ENCODE results near the gene AP4M1.

AP4M1 gene

DNA sequence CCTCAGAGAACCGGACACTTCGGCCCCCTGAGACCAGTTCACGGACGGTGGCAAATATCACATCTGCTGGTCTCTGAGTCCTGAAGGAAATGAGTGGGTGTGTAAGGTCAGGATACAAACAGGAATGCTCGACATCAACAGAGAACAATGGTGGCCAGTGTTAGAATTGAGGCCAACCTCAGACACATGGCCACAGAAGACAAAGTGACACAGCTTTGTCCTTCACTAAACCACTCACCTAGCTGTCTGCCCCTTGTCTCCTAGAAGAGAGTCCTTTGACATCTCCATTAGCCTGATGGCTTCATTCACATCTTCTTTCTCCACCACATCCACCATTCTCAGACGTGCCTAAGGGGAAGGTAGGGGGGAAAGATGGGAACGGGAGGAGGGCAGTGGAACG is 8.4 kb upstream of the AP4M1 start:
- H3K4me1 Mint-ChIP-seq: peaks cover 16% of the 10 kb centered on the region
- peak overlapping the region in 1 of 3 experiments; percentile 49 for H3K27ac Mint-ChIP-seq
- peak overlapping the region in 1 of 3 experiments; percentile 37 for H3K4me3 Mint-ChIP-seq
- TF ChIP-seq, protein P1, sequence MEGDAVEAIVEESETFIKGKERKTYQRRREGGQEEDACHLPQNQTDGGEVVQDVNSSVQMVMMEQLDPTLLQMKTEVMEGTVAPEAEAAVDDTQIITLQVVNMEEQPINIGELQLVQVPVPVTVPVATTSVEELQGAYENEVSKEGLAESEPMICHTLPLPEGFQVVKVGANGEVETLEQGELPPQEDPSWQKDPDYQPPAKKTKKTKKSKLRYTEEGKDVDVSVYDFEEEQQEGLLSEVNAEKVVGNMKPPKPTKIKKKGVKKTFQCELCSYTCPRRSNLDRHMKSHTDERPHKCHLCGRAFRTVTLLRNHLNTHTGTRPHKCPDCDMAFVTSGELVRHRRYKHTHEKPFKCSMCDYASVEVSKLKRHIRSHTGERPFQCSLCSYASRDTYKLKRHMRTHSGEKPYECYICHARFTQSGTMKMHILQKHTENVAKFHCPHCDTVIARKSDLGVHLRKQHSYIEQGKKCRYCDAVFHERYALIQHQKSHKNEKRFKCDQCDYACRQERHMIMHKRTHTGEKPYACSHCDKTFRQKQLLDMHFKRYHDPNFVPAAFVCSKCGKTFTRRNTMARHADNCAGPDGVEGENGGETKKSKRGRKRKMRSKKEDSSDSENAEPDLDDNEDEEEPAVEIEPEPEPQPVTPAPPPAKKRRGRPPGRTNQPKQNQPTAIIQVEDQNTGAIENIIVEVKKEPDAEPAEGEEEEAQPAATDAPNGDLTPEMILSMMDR (IDR thresholded peaks at IDR 0.05; ENCODE audit: unreplicated experiment in 3 of 3): no peak
- H3K27me3 Mint-ChIP-seq (ENCODE audit: low read depth): no peaks in the 10 kb centered on the region
- H3K9me3 Mint-ChIP-seq: no peaks in the 10 kb centered on the region
- peaks cover 67% of the 10 kb centered on the region for H3K36me3 Mint-ChIP-seq (ENCODE audit: low read depth)

GRCh38 chr7:100093498-100093897 is 7.9 kb upstream of the AP4M1 start:
- TF ChIP-seq, protein P1 (IDR thresholded peaks at IDR 0.05; ENCODE audit: unreplicated experiment in 3 of 3): no peak
- H3K36me3 Mint-ChIP-seq (ENCODE audit: low read depth): peaks cover 71% of the 10 kb centered on the region
- peaks cover 21% of the 10 kb centered on the region for H3K4me1 Mint-ChIP-seq

DNA sequence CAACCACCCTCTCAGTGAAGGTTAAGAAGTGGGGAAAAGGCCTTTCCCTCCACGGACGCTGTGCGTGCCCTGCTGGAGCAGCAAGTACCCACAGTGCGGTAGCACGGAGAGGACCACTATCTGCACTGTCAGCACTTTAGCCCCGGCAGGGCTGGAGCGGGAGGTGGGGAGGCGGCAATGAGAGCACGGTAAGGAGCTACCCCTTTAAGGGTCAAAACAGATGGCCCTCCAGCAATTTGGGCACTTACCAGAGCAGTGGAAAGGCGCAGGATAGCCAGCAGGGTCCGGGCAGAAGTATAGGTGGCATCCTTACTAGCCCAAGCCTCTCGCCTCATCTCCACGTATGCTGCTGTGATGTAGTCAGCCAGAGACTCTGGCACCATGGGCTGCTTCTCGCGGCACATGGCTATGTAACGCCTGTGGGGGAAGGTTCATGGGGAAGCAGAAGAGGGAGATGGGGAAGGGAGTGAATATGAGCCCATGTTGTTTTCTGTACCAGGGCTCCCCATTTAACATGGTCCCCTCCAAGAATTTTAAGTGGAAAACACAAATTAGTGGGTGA is 7.4 kb upstream of the AP4M1 start:
- H3K4me1 Mint-ChIP-seq: peaks cover 26% of the 10 kb centered on the region
- no peaks in the 10 kb centered on the region for H3K27me3 Mint-ChIP-seq (ENCODE audit: low read depth)
- H3K4me3 Mint-ChIP-seq: no peak overlapping the region
- peaks cover 76% of the 10 kb centered on the region for H3K36me3 Mint-ChIP-seq (ENCODE audit: low read depth)
- TF ChIP-seq, protein P1 (IDR thresholded peaks at IDR 0.05; ENCODE audit: unreplicated experiment in 3 of 3): no peak
- H3K27ac Mint-ChIP-seq: peak overlapping the region in 1 of 3 experiments; percentile 51
- no peaks in the 10 kb centered on the region for H3K9me3 Mint-ChIP-seq

More at GRCh38 chr7:100093498-100093897, 7.9 kb upstream of the AP4M1 start:
- Mint-ChIP-seq H3K9me3 (no peaks in the 10 kb centered on the region), H3K4me3 (no peak overlapping the region), H3K27ac (peak overlapping the region in 2 of 3 experiments; percentile 49 to 51), H3K27me3 (ENCODE audit: low read depth) (no peaks in the 10 kb centered on the region)

GRCh38 chr7:100095289-100095688 is 6.2 kb upstream of the AP4M1 start:
- Mint-ChIP-seq H3K27me3 (ENCODE audit: low read depth) (no peaks in the 10 kb centered on the region), H3K4me3 (peak overlapping the region in 2 of 3 experiments; percentile 38 to 50), H3K27ac (no peak overlapping the region), H3K4me1 (peaks cover 31% of the 10 kb centered on the region), H3K9me3 (no peaks in the 10 kb centered on the region), H3K36me3 (ENCODE audit: low read depth) (peaks cover 89% of the 10 kb centered on the region)
- TF ChIP-seq, protein P1 (IDR thresholded peaks at IDR 0.05; ENCODE audit: unreplicated experiment in 3 of 3): no peak

- Mint-ChIP-seq H3K9me3 (no peaks in the 10 kb centered on the region), H3K4me1 (peaks cover 27% of the 10 kb centered on the region), H3K27me3 (ENCODE audit: low read depth) (no peaks in the 10 kb centered on the region), H3K4me3 (peak overlapping the region; percentile 50 to 67 (median 57)), H3K27ac (no peak overlapping the region), H3K36me3 (ENCODE audit: low read depth) (peaks cover 90% of the 10 kb centered on the region)
- TF ChIP-seq, protein P1 (IDR thresholded peaks at IDR 0.05; ENCODE audit: unreplicated experiment in 3 of 3): no peak
These were observed 5.7 kb upstream of the AP4M1 start for GRCh38 chr7:100095704-100096103.

DNA sequence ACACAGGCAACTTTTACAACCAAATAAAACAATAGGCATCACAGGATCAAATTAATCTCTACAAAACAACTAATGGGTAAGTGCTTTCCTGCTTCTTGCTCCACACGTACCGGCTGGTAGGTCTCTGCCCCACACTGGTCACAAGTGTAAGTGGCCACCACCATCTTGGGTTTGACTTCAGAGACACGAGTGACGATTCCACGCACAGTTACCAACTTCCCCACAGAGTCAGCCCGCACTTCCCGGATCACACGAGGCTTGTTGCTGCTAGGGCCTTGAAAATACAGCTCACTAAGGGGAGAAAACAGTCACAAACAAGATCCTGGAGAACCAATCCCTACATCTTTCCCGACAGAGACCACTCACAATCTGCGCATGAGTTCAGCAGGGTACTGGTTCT is 2.5 kb upstream of the AP4M1 start:
- Mint-ChIP-seq H3K27me3 (ENCODE audit: low read depth) (no peaks in the 10 kb centered on the region), H3K9me3 (no peaks in the 10 kb centered on the region)

More for the DNA sequence above, 2.5 kb upstream of the AP4M1 start:
- peaks cover 63% of the 10 kb centered on the region for H3K36me3 Mint-ChIP-seq (ENCODE audit: low read depth)
- H3K4me1 Mint-ChIP-seq: peaks cover 25% of the 10 kb centered on the region
- H3K27ac Mint-ChIP-seq: peak overlapping the region; percentile 88 to 98 (median 95)
- TF ChIP-seq, protein P1 (IDR thresholded peaks at IDR 0.05; ENCODE audit: unreplicated experiment in 3 of 3): no peak
- peak overlapping the region; percentile 93 to 98 (median 95) for H3K4me3 Mint-ChIP-seq

Measured in nephron (organoid).